CD4-positive, alpha-beta T cell treated with Interleukin-1 beta for 1 hour (primary cell): ENCODE results near the gene PAOX.

Experiments used
- DNase-seq, 2 donors: peaks; one replicate each; pipeline ENCODE4 v3.0.0-alpha.2; 2020 to 2022

The PAOX gene

DNA sequence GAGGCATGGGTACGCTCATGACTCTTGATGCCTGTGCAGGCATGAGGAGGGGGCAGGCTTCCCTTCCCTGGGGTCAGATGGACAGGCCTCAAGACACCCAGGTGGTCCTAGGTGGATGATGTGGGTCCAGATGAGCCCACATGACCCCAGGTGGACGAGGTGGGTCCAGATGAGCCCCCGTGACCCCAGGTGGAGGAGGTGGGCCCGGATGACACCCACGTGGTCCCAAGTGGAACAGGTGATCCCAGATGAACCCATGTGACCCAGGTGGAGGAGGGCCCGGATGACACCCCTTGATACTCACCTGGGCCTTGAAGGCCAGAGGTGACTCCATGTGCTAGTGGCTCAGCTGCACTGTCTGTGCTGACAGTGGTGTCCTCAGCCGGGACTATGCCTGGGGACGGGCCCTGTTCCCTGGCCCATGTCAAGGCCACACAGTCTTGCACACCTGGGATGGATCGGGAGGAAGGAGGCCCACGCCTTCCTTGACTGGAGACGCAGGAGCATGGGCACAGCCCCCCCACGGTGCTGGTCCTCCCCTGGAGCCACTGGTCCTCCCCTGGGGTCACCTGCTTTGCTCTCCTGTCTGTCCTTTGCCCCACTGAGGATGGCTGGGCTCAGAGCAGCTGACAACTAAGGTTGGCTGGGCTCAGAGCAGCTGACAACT lies 28.6 kb upstream of the PAOX start:
- DNase-seq = no peak

DNA sequence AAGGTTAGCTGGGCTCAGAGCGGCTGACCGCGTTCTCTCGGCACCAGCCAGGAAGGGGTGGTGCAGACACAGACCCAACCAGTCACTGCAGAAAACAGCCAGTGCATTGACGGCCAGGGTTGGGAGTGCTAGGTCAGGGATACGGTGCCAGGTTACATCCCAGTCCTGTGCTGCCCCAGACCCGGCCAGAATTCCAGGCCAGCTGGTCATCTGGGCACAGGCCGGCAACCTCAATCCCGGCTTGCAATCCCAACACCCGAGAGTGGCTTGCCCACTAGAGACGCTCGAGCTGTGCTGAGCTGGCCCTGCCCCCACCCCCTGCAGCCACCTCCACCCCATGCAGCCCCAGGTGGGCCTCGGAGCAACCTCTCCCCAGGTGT lies 28.1 kb upstream of the PAOX start:
- DNase-seq = no peak

DNA sequence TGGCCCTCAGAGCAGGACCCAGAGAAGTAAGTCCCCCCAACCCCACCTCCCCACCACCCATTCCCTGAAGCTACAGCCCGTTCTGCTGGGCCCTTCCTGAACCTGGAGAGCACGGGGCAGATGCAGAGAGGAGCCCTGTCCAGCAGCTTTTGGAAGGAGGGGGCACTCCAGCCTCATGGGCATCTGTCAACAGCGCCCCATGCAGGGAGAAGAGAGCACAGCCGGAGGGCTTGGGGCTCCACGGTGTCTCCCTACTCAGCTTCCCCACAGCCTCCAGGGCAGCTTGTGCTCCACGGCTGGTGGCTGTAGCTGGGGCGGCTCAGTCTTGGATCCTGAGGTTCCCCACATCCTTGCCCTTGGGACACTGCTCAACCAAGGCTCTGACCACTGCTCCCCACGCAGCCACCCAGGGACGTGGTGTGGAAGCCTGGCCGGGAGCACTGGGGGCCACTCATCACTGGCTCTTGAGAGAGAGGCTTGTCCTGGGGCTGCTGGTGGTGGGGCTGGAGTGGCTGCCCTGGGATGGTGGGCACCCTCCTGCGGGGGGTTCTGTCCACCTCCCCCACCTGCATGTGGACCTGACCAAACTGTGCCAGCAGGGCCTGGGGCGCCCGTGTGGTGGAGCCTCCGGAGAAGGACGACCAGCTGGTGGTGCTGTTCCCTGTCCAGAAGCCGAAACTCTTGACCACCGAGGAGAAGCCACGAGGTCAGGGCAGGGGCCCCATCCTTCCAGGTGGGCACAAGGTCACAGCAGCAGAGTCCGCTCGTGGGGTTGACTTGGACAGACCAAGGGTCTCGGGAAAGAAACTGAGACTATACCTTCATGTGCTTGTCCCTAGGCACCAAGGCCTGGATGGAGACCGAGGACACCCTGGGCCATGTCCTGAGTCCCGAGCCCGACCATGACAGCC lies 27.4 kb upstream of the PAOX start:
- DNase-seq = no peak

DNA sequence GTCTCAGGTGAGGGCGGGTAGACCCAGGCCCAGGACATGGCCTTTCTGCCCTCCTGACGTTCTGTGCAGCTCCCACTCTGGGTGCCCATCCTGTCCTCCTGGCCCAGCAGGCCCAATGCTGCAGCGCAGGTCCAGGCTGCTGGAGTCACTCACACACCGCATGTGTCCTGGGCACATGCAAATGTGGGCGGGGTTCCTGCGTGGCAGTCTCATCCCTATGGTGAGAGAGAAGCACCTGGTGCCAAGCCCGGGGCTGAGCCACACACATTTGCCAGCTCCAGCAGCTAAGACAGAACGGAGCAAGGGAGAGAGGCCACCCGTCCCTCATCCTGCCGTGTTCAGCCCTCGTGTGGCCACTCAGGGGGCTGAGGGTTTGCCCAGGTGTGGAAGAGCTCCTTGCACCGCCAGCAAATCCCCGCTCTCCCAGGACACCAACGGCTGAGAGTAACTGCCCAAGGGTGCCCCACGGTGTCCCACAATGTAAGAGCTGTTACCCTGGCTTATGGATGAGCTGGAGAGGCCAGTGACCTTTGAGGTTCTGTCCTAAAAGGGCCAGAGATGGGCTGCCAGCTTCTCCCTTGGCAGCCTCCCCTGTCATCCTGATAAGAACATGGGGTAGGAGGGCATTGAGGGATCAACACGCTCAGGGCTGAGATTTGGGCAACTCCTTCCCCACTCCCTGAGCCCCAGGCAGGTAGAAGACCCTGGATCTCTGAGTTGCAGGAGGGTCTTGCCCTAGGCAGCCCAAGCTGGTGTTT lies 25.7 kb upstream of the PAOX start:
- no peak for DNase-seq

DNA sequence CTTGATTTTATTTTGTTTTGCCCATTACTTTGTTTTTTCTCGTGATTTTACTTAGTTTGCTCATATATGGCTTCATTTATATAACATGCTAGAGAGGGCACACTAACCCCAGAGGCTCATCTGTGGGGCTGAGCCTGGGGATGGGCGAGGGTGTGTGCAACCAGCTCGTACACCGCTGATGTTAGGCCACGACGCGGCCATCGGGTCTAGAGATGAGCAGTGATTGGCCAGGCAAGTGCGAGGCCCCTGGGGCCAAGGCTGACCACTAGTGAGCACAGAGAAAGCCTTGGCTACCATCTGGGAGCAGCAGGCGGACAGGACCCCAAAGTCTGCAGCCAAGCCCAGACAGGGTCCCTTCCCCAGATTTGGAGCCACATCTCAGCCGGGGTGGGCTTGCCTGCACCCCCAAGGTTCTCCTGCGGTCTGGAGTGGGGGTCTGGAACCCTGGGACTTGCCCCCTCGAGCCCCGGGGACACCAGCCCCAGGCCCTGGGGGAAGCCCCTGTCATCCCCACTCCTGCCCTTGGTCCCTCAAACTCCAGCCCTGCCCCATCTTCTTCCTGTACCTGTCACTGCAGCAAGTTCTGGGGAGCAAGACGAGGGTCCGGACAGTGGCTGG lies 25.0 kb upstream of the PAOX start:
- DNase-seq = no peak

DNA sequence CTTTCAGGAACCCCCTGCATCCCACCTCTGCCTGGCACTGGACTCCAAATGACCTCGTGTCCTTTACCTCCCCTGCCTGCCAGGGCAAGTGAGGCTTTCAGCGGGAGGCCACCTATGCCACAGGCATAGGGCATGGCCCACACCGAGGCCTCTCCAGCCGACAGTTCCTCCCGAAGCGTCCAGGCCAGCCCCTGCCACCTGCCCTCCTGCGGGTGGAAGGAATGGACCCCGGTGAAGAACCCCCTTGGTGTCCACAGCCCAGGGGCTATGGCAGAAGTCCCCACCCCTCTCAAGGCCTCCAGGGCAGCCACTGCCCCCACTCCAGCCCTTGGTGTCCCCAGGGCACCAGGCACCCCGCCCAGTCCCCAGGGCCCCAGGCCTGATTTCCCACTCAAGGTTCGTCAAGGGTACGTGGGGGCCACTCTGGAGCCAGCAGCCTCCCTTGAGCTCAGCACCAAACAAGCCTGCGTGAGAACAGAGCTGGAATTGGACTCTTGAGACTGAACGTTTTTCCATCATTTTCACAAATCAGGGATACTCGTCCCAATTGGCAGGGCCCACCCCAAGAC lies 24.3 kb upstream of the PAOX start:
- no peak for DNase-seq

DNA sequence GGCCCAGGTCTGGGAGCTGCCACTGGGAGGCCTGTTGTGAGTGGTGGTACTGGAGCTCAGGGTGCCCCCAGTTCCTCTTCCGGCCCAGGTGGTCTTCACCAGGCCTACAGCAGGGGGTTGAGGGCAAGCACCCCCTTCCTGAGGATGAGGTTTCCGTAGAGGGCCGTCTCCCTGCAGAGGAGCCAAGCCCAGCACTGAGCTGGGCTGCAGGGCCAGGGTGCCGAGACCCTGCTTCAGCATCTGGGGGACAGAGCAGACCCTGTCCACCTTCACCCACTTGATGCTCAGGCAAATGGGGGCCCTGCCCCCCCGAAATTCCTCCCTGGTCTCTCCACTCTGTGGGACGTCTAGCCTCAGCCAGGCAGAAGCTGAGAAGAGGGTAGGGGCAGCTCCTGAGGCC lies 23.8 kb upstream of the PAOX start:
- no peak for DNase-seq

DNA sequence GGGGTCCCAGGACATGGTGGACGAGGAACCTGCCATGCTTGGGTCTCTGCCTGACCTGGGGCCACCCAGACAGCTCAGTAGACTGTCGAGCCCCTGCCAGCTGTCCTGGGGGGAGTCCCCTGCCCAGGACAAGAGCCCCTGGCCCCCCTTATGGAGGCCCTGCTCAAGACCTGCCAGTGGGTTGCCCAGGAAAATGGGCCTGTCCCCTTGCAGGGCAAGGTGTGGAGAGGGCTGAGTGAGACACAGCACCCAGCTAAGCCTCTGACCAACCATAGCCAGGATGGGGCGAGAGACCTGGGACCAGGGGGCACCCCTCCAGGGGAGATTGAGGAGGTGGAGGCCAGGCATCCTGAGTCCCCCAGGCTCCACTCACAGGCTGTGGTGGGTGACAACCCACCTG lies 23.1 kb upstream of the PAOX start:
- no peak for DNase-seq

DNA sequence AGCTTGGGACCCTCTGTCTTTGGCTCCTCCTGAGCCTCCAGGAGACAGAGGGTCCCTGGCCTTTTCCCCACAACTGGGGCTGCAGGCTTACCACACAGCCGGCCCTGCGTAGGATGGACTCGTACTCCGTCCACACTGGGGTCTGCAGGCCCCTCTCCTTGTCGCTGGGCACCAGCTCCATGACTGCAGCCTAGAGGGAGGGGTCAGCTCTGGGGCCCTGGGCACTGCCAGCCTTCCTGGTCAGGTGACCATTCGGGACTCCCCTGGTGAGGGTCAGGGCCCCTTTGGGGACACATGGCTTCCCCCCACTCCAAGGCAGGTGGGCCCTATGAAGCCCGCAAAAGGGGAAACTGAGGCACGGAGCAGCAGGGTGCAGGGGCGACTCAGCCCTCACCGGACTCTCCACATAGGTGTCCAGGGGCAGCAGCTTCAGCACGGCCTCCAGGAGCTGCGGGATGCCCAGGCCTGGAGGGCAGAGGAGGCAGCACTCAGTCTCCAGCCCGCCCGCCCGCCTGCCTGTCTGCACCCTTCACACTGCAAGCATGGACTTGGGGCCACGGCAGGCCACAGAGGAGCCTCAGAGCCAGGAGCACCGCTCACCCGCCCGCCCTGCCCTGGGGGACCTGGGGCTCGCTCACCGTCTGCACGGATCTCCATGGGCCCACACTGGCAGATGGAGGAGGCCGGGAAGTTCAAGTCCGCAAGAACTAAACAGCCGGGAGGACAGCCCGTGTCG lies 22.3 kb upstream of the PAOX start:
- DNase-seq = no peak

DNA sequence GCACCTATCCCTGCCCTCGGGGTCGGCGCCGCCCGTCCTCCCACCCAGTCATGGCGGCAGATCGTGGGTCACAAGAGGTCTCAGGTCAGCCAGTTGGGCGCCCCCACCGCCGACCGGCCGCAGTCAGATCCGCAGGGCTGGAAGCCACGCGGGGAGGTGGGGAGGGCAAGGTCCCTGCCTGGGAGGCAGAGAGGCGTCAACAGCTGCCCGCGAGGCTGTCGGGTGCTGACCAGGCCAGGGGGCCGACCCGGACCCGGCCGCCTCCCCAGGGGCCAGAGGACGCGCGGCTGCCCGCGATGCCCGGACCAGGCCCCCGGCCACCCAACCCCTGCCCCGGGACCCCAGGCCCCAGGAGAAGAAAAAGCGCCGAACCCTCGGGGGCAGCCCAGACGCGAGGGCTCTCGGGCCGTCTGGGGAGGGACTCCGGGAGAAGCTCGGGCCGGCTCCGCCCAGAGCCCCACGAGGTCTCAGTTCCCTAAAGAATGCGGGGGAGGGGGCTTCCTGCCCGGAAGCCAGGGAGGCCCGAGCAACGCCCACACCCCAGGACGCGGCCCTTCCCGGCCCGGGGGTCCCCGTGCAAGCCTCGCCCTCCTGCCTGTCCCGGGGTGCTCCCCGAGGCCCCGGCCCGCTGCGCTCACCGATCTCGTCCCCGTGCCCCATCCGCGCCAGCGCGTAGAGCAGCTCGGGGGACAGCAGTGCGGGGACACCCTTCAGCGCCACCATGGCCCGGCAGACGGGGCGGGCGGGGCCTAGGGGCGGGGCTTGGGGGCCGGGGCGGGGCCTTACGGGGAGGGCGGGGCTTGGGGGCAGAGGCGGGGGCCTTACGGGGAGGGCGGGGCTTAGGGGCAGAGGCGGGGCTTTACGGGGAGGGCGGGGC lies 21.5 kb upstream of the PAOX start, which contains the start of gene FUOM:
TSS of gene FUOM (minus strand) at position 735 of the 877 bp plus-strand sequence. CDS start at position 723, 12 bp downstream.
- DNase-seq = peak; percentile 78 to 83

DNA sequence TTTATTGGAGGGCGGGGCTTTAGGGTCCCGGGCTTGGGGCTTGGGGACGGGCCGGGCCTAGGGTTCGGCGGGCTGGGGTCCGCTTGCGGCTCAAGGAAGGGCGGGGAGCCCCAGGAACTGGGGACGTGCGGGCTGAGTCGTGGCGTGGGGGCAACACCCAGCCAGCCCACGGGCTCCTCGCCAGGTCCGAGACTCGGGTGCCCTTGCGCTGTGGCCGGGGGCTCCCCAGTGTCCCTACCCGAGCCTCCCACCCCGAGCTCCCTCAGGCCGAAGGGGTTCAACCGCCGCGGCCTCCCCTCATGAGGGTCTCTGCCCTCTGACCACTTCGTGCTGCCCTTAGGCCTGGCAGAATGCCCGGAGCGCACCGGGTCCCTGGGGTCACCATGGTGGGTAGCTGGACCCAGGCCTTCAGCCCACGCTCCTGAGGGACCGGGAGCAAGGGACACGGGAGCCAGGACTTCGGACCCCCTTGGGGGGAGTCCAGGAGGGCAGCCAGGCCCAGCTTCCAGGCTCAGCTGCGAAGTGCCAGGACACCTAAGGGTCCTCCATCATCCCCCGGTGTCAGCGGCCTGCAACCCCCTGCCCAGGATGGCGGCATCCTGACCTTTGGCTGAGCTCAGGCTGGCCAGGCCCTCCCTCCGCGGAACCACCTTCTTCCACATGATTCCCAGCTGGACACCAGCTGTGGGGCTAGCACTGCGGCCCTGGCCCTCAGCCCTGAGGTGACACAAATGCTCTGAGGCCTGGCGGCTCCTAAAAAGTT lies 20.7 kb upstream of the PAOX start:
- DNase-seq = no peak

DNA sequence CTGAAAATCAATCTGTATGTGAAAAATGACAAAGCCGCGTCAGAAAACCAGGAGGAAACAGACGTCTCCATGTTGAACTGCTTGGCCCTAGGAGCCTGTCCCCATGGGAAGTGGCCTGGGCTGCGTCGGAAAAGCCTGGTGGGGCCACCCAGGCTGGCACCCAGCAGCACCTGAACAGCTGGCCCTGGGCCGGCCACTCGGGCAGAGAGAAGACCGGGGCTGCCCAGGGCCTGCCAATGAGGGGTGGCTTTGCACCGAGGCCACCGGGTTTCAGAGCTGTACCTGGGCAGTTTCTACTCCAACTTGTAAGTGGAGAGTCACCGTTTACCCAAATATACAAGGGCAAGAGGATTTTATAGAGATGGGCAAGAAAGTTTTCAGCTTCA lies 20.1 kb upstream of the PAOX start:
- DNase-seq = no peak

DNA sequence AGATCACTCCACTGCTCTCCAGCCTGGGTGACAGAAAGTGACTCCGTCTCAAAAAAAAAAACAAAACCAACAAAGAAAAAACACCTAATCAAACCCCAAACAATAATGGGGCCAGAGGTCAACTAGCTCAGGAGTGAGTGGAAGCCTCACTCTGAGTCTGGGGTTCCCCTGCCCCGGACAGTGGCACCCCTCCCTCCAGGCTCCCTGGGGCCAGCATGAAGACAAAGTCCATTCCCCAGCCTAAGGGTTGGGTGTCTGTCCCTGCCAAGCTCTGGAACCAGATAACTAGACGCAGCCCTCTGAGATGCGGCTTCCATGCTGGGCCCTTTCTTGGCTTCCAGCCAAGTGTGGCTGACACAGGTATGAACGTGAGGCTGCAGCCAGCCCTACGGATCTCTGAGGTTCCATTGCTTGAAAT lies 19.5 kb upstream of the PAOX start:
- peak in 1 of 2 donors; percentile 46 for DNase-seq

DNA sequence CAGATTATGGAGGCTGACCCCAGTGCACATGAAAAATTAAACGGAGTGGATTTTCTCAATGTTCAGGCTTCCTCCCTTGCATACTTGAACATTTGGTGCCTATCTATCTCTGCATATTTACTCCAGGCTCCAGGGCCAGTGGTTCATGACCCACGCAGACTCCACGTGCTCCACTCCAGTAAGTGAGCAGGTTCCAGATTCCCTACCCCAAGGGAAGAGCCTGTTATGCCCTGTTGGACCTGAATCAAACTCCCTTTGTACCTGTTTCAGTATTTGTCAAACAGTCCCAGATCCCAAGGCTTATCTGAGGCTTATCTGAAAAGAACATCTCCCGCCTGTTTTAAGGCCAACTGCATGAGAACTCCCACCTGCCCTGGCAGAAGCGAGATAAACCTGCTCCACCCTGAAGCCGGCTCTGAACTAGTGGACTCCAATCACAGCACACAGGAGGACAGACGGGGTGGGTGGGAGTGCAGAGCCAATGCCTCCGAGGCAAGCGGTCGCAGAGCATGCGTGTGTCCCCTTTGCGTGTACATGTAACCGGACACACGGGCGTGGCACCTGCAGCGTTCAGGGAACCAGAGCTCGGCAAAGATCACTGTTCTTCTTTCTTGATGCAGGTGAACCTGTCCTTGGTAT lies 19.0 kb upstream of the PAOX start:
- no peak for DNase-seq

DNA sequence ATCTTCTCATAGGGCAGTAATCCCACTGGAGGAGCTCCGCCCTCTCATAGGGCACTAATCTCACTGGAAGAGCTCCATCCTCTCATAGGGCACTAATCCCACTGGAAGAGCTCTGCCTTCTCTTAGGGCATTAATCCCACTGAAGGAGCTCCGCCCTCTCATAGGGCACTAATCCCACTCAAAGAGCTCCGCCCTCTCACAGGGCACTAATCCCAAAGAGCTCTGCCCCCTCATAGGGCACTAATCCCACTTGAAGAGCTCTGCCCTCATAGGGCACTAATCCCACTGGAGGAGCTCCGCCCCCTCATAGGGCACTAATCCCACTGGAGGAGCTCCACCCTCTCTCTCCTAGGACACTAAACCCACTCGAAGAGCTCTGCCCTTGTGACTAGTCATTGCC lies 17.8 kb upstream of the PAOX start:
- DNase-seq = no peak

DNA sequence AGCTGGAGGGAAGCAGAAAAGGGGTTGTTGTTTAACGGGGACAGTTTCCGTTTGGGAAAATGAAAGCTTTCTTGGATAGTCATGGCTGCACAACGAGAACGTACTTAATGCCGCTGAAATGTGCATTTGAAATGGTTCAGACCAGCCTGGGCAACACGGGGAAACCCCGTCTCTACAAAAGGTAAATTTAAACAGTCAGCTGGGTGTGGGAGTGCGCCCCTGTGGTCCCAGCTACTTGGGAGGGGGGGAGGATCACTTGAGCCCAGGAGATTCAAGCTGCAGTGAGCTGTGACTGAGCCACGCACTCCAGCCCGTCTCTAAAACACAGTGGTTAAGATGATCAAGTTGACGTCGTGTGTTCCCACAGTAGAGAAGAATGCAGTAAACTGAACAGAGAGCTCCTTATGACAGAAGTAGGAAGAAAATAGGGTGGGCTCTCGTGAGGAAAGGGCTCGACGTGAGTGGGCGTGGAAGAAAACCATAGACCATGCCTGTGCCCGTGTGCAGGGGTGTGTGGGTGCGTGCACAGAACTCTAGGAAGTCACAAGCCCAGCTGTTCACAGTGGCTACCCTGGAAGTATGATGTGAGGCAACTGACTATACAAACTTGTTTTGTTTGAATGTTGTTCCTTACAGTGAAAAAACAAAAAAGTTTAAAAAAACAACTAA lies 17.2 kb upstream of the PAOX start:
- no peak for DNase-seq

DNA sequence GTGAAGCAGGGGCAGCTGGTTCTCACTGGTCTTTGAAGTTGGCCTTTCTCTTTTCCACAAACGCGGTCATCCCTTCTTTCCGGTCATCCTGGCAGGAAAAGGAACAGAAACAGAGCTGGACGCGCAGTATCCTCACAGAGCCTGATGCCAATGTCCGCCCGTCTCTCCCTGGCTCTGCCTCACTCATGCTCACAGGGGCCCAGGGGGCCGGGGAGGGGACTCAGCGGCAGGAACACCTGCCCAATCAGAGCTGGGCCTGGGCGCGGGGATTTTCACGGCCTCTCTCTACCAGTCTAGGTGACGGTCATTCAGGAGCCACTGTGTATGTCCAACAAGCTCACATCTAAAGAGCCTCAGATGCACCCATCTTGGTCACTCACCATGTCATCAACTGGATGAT lies 16.2 kb upstream of the PAOX start:
- DNase-seq = no peak

DNA sequence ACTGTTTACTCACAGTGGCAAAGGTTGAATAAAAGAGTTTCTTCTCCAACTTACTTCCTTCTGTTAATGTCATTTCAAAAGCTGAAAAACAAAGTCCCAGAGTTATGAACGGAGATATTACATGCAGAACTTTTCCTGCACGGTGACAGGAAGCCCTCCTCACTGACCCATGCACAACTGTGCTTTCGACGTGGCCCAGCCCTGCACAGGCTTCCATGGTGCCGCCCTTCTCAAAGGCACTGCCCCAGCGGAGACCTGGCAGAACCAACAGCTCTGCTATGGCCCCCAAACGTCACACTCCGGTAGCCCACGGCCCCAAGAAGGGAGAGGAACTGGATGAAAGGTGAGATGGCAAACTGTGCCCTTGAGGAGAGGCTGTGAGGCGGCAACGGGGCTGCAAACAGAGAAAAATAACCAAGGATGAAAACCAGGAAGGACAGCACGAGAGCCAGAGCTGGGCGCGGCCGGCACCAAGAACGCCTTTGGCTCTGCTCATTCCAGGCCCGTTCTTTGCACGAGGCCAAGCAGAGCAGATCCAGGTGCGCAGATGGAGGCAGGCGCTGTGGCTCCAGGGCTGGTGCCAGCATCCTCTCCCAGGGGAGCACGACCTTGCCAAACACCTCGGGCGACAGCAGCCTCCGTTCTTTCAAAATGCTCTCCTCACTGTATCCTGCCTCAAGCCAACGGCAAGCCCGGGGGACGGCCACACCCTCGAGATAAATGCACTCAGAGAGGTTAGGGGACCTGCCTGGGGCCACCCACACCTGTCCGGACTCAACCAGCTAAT lies 14.2 kb upstream of the PAOX start:
- no peak for DNase-seq
